ENCODE results near the gene FBLL1.
"Not testable (repeated sequence)": the region's sequence is repeated elsewhere in the genome, so short reads cannot be mapped to it uniquely, and the experiment has no call there.

The FBLL1 gene

DNA sequence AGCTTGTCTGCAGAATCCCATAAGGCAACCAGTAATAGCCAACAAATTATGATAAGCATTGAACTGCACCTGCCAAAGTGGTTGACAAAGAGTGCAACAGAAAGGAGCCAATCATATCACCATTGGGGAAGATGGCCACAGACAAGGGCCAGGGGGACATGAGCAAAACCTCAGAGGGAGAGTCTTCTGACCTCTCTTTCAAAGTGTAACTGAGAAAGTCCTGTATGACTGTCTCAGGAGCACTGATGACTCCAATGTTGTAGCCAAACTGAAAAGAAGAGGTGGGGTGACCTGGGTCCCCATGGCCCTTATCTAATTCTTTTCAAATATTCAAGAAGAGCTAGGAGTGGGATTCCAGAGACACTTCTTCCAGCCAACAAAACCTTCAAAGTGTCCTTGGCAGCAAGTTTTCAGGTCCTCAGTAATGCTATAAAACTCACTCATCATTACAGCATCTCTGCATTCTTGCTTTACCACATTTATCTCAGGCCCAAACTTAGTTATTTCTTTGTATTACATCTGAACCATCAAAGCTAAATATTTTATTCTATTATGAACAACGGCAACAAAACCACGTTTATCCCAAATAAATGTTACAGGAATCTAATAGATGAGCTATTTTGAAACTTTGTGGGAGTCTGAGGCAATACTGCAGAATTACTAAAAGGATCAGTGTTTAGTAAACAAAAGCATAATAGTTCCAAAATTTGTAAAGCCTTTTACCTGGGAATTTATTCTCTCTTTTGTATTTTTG is 24.4 kb downstream of the FBLL1 start:
- DNase-seq (ENCODE audit: low spot score) = no peak

DNA sequence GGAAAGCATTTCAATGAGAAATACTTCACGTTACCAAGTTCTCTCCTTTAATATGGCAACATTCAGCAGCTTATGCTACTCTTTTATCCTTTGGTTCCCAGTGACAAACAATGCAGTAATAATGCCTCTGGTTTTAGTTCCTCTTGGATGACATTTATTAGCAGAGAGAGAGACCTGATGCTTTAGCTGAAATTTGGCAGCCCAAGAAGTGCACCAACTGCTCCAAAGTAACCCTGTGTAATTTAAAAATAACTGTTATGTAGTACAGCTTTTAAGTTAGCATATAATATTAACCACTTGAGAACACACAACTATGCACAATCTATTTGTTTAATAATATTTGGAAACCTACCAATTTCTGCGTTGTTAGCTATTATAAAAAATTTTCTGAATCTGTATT is 28.3 kb downstream of the FBLL1 start:
- no peak for DNase-seq (ENCODE audit: low spot score)

DNA sequence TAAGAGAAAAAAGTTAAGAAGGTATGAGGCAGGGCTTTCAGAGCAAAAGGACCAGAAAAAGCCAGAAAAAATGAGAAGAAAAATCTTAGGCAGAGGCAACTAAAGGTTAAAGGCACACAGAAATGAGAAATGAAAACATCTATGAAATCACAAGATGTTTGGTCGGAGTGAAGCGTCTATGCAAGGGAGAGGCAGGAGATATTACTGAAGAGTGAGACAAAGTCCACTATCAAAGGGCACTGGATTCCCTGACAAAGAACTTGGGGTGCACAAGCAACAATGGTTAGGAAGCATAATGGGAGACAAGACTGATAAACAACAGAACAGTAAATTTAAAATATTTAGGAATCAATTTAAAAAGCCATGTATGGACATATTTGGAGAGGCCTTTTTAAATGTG is 33.2 kb downstream of the FBLL1 start:
- DNase-seq (ENCODE audit: low spot score) = no peak

DNA sequence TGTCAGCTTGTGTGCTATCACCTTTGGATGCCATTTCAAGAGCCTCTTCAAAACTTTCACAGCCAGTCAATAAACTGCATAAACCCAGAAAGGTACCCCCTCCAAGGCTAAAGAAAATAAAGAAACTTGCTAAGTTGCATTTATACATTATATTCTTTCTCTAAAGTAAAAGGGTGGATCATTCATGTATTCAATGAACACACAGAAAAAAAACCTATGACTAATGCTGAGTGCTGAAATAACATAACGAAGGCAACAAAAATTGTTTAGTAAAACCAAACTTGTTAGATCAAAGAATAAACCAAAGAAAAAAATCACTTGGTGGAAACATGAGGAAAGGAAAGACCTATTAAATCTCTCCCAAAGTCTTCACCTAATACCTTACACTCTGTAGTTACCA is 34.9 kb downstream of the FBLL1 start:
- no peak for DNase-seq (ENCODE audit: low spot score)

DNA sequence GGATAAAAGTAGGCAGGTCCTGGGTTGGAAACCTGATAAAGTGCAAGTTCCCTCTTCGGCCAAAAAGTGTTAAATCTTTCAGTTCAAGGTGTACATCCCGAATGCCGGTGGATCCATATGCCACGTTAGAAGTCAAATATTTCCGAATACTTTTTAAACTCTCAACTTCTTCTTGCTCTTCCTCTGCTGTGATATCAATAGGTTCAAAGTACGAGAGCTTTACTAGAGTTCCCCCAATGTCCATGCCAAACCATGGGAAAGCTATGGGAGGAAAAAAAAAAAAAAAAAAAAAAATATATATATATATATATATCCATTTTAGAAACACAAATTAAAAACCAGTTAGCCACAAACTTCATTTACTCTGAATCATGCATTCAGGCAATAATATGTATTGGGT is 39.6 kb downstream of the FBLL1 start:
- DNase-seq (ENCODE audit: low spot score) = no peak

DNA sequence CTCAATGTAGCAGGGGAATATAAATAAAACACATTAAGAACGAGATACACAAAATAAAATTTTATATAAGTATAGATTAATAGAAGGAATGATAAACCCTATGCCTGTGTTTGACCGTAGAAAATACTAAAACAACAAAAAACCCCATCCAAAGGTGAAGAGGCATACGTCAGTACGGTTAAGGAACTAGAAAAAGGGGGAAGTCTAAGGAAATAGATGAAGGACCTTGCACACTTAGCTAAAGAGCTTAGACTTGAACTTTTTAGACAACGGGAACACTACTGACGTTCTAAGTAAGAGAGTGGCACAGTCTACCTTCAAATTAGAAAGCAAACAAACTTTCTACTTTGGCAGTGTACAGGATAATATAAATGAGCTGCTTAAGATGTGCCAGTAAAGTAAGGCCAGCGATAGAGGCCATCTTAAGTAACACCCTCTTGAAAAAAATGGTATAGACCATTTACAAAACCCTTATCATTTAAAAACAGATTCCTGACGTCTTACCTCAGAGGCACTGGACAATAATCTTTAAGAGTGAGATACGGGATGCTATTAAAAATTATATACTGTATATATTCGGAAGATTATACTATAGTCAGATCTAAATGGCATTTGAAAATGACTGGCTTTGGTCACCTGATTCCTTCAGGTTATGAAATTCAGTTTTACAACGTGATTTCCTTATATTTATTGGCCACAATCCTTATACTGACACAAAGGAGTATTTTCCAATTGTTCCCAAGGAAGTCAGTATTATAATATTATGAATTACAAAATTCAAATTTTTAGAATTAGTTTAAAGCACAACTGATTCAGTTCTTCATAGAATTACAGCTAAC is 41.6 kb downstream of the FBLL1 start:
- DNase-seq (ENCODE audit: low spot score) = no peak

DNA sequence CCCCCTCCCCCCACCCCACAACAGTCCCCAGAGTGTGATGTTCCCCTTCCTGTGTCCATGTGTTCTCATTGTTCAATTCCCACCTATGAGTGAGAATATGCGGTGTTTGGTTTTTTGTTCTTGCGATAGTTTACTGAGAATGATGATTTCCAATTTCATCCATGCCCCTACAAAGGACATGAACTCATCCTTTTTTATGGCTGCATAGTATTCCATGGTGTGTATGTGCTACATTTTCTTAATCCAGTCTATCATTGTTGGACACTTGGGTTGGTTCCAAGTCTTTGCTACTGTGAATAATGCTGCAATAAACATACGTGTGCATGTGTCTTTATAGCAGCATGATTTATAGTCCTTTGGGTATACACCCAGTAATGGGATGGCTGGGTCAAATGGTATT is 44.6 kb downstream of the FBLL1 start:
- DNase-seq (ENCODE audit: low spot score) = not testable (repeated sequence)

DNA sequence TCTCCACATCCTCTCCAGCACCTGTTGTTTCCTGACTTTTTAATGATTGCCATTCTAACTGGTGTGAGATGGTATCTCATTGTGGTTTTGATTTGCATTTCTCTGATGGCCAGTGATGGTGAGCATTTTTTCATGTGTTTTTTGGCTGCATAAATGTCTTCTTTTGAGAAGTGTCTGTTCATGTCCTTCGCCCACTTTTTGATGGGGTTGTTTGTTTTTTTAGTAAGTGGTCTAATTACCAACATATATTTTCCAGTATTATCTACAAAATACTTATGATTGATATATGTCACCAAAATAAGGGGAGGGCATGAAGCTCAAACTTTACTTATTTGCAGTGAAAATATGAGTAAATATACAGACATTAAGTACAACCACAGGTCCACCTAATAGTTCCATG is 45.1 kb downstream of the FBLL1 start:
- not testable (repeated sequence) for DNase-seq (ENCODE audit: low spot score)

DNA sequence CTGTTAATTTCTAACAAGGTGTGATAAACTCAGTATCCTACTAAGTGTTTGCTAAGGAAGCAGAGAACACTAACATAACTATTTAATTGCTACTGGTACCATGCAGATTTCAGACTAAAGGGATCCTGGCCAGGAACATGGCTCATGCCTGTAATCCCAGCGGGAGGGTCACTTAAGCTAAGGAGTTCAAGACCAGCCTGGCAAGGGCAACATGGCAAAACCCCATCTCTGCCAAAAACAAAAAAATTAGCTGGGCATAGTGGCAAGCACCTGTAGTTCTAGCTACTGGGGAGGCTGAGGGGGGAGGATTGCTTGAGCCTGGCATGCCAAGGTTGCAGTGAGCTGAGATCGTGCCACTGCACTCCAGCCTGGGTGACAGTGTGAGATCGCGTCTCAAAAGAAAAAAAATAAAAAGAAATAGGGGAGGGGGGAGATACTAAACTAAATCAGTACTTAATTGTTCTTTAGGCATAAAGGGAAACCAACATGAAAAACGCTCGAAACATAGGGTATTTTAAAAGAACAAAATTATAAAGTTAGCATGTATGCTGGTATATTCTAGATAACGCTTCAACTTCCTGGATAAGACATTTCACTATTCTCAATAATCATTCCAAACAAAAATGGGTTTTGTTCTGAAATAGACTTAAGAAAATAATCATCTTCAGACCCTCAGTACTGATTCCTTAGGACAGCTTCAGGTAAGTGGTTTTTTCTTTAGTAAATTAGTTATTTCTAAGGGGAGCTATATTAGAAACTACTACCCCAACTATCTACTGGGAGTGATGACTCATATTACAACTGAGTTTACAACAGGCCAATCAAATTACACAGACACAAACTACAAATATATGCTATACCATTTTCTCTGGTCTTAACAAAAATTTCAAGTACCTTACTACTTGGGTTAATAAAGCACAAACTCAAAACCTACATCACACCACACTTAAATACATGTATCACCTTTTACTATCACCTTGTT is 46.6 kb downstream of the FBLL1 start:
- no peak for DNase-seq (ENCODE audit: low spot score)

DNA sequence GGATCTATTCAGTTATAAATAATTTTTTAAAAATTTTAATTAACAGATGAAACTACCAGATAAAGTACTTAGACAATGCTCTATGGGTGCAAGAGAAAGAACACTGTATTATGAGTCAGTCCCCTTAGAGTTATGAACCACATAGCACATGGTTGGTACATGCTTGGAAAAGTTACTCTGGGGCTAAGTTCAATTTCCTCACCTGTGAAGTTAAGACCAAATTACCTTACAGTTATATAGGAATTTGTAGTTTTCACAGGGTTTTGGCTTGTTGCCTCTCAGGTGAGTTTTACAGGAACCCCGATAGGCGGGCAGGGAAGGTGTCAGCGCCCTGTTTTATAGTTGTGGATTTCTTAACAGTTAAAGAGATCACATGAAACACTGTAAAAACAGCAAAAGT is 48.9 kb downstream of the FBLL1 start:
- peak; percentile 24 for DNase-seq (ENCODE audit: low spot score)

DNA sequence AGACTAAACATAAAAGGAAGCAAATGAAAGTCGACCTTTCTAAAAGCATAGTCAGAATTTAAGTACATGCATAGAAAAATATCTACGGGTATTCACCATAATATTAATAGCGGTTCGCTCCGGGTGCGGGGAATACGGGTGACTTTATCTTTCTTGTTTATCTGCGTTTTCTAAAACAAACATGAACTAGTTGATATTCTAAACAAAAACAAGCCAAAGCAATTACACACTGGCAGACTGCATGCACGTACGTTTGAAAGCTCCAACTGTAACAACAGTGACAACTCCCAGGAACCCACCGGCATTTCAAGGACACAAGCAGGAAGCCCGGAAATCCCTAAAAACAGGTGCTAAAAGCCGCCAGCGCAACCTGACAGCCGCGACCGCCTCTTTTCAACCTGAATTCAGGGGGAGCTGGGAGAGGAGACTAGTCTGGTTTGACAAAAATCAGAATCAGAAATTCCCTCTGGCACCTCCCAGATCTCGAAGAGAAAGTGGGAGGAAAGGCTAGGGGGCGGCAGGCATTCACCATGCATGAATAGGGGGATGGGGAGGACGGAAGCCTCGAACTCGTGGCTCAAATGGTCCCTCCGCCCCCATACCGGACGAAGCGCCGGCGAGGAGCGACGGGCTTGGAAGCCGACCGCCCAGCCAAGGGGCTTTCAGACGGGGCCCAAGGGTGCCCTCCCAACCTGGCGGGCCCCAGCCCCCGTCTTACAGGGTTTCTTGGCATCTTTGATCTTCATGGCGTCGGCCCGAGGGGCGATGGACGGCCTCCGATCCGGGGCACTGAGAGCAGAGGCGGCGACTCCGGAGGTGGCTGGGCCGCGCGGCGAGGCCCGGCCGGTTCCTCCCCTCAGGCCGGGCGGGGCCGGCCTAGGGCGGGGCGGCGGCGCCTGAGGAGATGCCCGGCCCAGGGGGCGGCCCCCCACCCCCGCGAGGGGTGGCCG is 49.7 kb downstream of the FBLL1 start, which contains the start of gene PANK3:
Gene PANK3, minus strand, starts transcription at position 831 of the 950 bp plus-strand sequence. Its CDS starts 85 bp downstream, at position 746.
- no peak for DNase-seq (ENCODE audit: low spot score)

DNA sequence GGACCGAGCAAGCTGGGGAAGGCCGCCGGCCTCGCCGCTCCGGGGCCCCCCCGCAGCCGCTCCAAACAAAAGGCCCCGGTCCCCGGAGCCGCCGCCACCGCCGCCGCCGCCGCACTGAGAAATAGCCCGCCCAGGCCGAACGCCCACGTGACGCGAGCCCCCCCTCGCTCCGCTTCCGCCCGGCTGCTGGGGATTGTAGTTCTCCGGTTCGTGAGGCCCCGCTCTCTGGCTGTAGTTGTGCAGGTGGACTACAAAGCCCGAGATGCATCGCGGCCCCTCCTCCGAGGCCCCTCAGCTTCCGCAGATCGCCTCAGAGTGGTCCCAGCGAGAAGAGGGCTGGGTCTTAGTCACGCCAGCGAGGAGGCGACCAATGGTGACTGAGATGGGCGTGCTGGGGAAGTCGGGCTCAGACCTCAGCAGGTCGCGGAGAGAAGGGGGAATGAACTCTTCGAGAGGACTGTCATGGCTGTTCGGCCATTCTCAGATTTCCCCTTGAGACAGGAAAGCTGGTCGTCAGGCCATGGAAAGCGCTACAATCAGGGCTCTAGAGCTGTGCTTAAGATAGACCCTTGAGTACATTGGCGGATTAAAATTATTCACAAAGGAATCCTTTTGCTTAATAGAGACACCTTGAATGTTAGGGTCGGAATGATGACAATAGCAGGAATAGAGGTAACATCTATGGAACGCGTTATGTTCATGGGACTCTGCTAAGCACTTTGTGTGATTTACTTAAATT is 50.6 kb downstream of the FBLL1 start:
- DNase-seq (ENCODE audit: low spot score) = peak; percentile 99

DNA sequence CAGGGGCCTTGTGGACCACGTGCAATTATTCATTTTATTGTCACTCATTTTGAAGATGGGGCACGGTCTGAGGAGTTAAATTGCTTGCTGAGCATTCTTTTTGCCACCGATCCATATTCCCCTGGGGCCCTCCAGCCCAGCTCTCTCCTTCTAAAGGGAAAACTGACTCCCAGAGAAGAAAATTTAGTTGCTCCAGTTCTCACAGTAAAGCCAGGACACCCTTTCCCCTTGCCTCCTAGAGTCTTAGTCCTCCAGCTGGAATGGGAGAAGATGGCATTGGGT is 51.1 kb downstream of the FBLL1 start:
- DNase-seq (ENCODE audit: low spot score) = no peak
